Stromal cell of bone marrow (primary cell): ENCODE measurements around the gene NAGA.
"Not testable (repeated sequence)": the region's sequence is repeated elsewhere in the genome, so short reads cannot be mapped to it uniquely, and the experiment has no call there.

Source experiments
- DNase-seq: peaks from one replicate; pipeline ENCODE4 v3.0.0-alpha.2; 2012; ENCODE audit warnings: low read depth

NAGA gene

GRCh38 chr22:42074846-42075676, 4.4 kb upstream of the NAGA start:
- no peak for DNase-seq

- DNase-seq: peak; percentile 18
Measured at GRCh38 chr22:42074132-42074811, 3.7 kb upstream of the NAGA start, which contains the start of gene PHETA2. TSS of gene PHETA2 (plus strand) at chr22:42074248. CDS start at chr22:42077294, 3,046 bp downstream.

- no peak for DNase-seq
Measured at GRCh38 chr22:42073621-42074041, 3.0 kb upstream of the NAGA start.

GRCh38 chr22:42072606-42073330, 2.2 kb upstream of the NAGA start:
- DNase-seq: no peak

- not testable (repeated sequence) for DNase-seq
Measured at GRCh38 chr22:42071508-42071907, 896 bp upstream of the NAGA start.

GRCh38 chr22:42069801-42070516, 653 bp downstream of the NAGA start:
- no peak for DNase-seq

- no peak for DNase-seq
Measured at GRCh38 chr22:42068291-42068690, 2.3 kb downstream of the NAGA start.

GRCh38 chr22:42067671-42068251, 2.9 kb downstream of the NAGA start:
- DNase-seq: no peak

GRCh38 chr22:42066937-42067336, 3.7 kb downstream of the NAGA start:
- DNase-seq: no peak

GRCh38 chr22:42066126-42066761, 4.4 kb downstream of the NAGA start:
- no peak for DNase-seq

GRCh38 chr22:42065438-42066125, 5.0 kb downstream of the NAGA start:
- DNase-seq: no peak

GRCh38 chr22:42064629-42065028, 6.0 kb downstream of the NAGA start:
- DNase-seq: no peak

- DNase-seq: no peak
Measured at GRCh38 chr22:42062506-42063170, 8.0 kb downstream of the NAGA start.

GRCh38 chr22:42061041-42061440, 9.6 kb downstream of the NAGA start:
- DNase-seq: no peak

GRCh38 chr22:42060489-42060888, 10.1 kb downstream of the NAGA start:
- DNase-seq: no peak

- no peak for DNase-seq
Measured at GRCh38 chr22:42056757-42057511, 13.7 kb downstream of the NAGA start.

- no peak for DNase-seq
Measured at GRCh38 chr22:42052765-42053164, 17.8 kb downstream of the NAGA start.

- no peak for DNase-seq
Measured at GRCh38 chr22:42050641-42051180, 19.9 kb downstream of the NAGA start.

GRCh38 chr22:42041784-42042183, 28.8 kb downstream of the NAGA start:
- DNase-seq: no peak
